Ascending aorta (tissue), 2 donors: Measurements from ENCODE around the gene LRRC36. TPM values are rescaled to one million over a fixed set of nuclear protein-coding genes. Genes with fewer than 3 reads are reported as not detected.

Experiments used
- DNase-seq, 2 donors: peaks; one replicate each; pipeline ENCODE4 v3.0.0-alpha.2; 2019; ENCODE audit warnings: low spot score in 2 of 2
- H3K27ac ChIP-seq, 2 donors: fragments of 200-600 bp; sonication (generic); one replicate each; pipeline ENCODE4 v1.5.1; 2016 to 2017; ENCODE audit warnings: mild to moderate bottlenecking in 1 of 2
- H3K27me3 ChIP-seq: fragments of 200-600 bp; sonication (generic); one replicate; pipeline ENCODE4 v1.5.1; 2017
- H3K36me3 ChIP-seq, 2 donors: fragments of 200-600 bp; sonication (generic); one replicate each; pipeline ENCODE4 v1.5.1; 2016
- H3K4me1 ChIP-seq, 2 donors: fragments of 200-600 bp; sonication (generic); one replicate each; pipeline ENCODE4 v1.5.1; 2016 to 2017; ENCODE audit warnings: mild to moderate bottlenecking in 1 of 2
- H3K4me3 ChIP-seq, 2 donors: fragments of 200-600 bp; sonication (generic); one replicate each; pipeline ENCODE4 v1.5.1; 2016 to 2017; ENCODE audit warnings: mild to moderate bottlenecking in 1 of 2
- H3K9me3 ChIP-seq, 2 donors: fragments of 200-600 bp; sonication (generic); one replicate each; pipeline ENCODE4 v1.5.1; 2016
- intact Hi-C: fragments of 100-400 bp; cut with DNase I; formaldehyde crosslinking; loops from one replicate; pipeline ENCODE4 v1.15.1; 2023
- total RNA-seq: library from RNA; depleted of rRNA; stranded (reverse); fragments of >200 nt; gene quantifications from one replicate; pipeline ENCODE4 v1.1.0, GENCODE V29; 2016
- TF ChIP-seq, protein P1 (sequence below), 3 experiments: fragments of 200-600 bp in 2 of 3; fragments of 450-650 bp in 1 of 3; sonication (generic) in 2 of 3; IDR thresholded peaks; one replicate each; pipeline ENCODE4 v1.5.1; 2016 to 2019; ENCODE audit warnings: antibody characterized with exemption in 3 of 3, mild to moderate bottlenecking in 1 of 3, moderate library complexity in 1 of 3

LRRC36 gene
- total RNA-seq, 1 donor from 2014 or later, result not detected

DNA sequence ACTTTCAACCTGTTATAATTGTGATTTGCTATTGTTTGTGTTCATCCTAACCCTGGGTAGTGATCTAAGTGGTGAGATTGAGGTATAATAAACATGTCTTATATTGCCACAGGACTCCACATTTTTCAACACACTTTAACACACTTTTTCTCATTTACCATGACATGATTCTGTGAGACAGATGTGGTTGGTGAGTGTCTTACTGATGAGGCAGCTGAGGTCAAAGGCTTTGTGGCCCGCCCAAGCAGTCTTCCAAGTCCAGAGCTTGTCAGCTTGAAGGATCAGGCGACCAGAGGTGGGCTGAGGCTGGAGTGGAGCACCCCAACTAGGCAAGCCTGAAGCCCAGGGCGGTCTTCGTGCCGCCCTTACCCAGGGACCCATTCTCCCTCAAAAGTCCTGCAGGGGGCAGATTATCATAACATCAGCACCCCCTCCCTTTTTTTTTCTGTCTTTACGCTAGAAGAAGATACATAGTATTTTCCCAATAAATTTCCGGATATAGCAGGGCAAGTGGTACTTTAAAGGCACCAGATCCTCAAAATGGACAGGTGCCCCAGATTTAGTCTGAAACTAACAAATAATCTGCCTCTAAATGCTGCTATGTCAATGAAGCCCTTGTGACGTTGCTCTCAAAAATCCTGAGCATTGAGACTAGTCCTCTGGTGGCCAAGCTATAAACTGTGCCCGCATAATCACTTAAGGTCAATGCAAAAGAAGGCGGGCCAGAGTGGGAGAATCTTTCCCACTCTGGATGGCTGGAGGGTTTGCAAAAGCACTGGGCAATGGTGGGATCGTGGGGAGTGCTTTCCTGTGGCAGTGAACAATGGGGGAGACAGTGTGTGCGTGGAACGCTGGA is 21.2 kb upstream of the LRRC36 start:
- Histone ChIP-seq H3K4me3 (no peak overlapping the region), H3K9me3 (no peaks in the 10 kb centered on the region), H3K27ac (no peak overlapping the region), H3K36me3 (no peaks in the 10 kb centered on the region), H3K27me3 (no peaks in the 10 kb centered on the region), H3K4me1 (peaks cover 0 to 4% of the 10 kb centered on the region in 2 donors)
- intact Hi-C loops, result no loop called here
- no peak for DNase-seq
- TF ChIP-seq, protein P1, sequence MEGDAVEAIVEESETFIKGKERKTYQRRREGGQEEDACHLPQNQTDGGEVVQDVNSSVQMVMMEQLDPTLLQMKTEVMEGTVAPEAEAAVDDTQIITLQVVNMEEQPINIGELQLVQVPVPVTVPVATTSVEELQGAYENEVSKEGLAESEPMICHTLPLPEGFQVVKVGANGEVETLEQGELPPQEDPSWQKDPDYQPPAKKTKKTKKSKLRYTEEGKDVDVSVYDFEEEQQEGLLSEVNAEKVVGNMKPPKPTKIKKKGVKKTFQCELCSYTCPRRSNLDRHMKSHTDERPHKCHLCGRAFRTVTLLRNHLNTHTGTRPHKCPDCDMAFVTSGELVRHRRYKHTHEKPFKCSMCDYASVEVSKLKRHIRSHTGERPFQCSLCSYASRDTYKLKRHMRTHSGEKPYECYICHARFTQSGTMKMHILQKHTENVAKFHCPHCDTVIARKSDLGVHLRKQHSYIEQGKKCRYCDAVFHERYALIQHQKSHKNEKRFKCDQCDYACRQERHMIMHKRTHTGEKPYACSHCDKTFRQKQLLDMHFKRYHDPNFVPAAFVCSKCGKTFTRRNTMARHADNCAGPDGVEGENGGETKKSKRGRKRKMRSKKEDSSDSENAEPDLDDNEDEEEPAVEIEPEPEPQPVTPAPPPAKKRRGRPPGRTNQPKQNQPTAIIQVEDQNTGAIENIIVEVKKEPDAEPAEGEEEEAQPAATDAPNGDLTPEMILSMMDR (IDR thresholded peaks at IDR 0.05), result no peak

DNA sequence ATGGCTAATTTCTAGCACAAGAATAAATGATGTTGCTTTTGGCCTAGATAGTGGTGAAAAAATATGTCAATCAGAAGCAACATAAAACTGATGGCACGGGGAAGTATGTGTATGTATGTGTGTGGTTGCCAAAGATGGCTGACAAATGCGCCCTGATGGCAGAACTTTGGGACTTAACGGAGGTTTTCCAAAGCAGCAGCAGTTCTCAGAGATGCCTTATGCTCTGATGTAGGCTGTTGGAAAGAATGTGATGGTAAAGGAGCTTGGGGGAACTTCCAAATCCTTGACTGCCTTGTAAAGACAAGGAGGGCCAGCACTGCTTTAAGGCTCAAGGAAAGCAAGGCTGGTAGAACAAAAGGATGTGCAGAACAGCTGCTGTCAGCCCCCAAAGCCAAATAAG is 16.1 kb upstream of the LRRC36 start:
- Histone ChIP-seq H3K27ac (no peak overlapping the region), H3K4me3 (no peak overlapping the region), H3K36me3 (no peaks in the 10 kb centered on the region), H3K27me3 (no peaks in the 10 kb centered on the region), H3K4me1 (no peaks in the 10 kb centered on the region), H3K9me3 (no peaks in the 10 kb centered on the region)
- no peak for DNase-seq
- intact Hi-C loops, result no loop called here
- TF ChIP-seq, protein P1 (IDR thresholded peaks at IDR 0.05), result no peak

DNA sequence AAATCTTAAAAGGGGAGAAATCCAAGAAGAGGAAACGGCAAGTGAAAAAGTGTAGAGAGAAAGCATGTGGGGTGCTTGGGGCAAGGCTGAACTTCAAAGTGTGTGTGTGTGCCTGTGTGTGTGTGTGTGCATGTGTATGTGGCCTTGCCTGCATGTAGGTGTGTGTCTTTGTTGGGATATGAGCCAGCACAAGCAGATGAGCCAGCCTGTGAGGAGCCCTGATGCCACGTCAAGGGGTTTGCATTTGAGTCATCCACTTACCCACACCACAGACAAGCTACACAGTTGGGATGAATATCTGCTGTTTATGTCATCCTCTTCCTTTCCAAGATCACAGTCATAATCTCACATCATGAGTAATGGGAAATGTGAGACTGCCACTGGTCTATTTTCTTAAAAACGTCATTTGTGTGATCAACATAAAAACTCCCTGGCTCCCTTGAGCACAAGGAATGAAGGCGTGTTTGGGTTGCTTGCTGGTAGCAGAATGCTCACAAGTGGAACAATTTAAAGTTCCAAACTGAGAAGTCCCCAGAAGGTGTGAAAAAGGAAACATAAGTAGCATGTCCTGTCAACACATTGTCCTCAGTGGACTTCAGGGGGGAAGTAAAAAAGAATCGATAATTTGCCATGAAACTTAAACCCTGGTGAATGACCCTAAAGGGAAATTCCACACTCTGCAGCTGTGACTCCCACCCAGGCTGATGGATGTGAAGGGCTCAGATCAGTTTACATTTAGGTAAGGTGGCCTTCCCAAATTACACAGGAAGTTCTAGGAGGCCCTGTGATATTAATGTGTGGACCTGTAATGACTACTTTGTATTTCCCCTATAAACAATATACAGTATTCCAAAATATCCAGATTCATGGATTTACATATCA is 14.8 kb upstream of the LRRC36 start:
- Histone ChIP-seq H3K9me3 (no peaks in the 10 kb centered on the region), H3K27me3 (no peaks in the 10 kb centered on the region), H3K4me1 (no peaks in the 10 kb centered on the region), H3K36me3 (no peaks in the 10 kb centered on the region), H3K27ac (peak overlapping the region; percentile 49), H3K4me3 (no peak overlapping the region)
- TF ChIP-seq, protein P1 (IDR thresholded peaks at IDR 0.05), result no peak
- intact Hi-C loops, result no loop called here
- peak in 1 of 2 donors; percentile 79 for DNase-seq

DNA sequence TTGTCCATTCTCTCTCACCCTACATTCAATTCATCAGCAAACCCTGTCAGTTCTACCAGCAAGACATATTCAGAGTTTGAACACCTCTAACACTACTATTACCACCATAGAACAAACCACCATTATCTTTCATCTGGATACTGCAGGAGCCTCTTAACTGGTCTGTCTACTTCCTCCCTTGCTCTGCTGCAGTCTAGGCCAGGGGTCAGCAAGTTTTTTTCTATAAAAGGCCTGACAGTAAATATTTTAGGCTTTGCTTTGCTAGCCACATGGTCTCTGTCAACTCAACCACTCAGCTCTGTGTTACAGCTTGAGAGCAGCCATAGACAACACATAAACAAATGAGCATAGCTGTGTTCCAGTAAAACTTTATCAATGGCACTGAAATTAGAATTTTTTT is 13.9 kb upstream of the LRRC36 start:
- DNase-seq, result no peak
- no peak overlapping the region for H3K27ac ChIP-seq
- intact Hi-C loops, result no loop called here
- no peaks in the 10 kb centered on the region for H3K36me3 ChIP-seq
- TF ChIP-seq, protein P1 (IDR thresholded peaks at IDR 0.05), result no peak
- no peaks in the 10 kb centered on the region for H3K27me3 ChIP-seq
- H3K4me3 ChIP-seq, result no peak overlapping the region
- H3K9me3 ChIP-seq, result no peaks in the 10 kb centered on the region
- no peaks in the 10 kb centered on the region for H3K4me1 ChIP-seq

DNA sequence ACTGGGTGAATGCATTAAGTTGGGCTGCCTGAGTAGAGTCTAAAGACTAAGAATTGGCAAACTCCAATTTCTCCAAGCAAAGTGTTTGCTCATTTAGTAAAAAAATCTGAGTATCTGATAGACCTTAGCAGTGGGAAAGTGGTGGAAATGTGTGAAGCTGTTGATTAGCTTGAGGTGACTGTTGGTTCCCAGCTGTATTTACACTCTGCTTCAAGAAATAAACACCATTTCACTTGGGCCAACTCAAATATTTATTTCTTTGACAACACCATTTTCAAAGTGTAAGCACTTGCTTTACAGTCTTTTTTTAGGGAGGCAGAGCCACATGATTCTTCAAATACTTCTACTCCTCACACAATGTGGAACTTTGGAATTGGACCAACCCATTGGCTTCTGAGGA is 8.8 kb upstream of the LRRC36 start:
- DNase-seq, result no peak
- Histone ChIP-seq H3K36me3 (no peaks in the 10 kb centered on the region), H3K27me3 (no peaks in the 10 kb centered on the region), H3K4me3 (no peak overlapping the region), H3K9me3 (no peaks in the 10 kb centered on the region), H3K27ac (no peak overlapping the region), H3K4me1 (no peaks in the 10 kb centered on the region)
- intact Hi-C loops, result no loop called here
- TF ChIP-seq, protein P1 (IDR thresholded peaks at IDR 0.05), result no peak
